Fibroblast of skin of scalp (primary cell): Measurements from ENCODE around the gene S100A1.
"Not testable (repeated sequence)": the region's sequence is repeated elsewhere in the genome, so short reads cannot be mapped to it uniquely, and the experiment has no call there.

Source experiments
- DNase-seq: peaks from one replicate; pipeline ENCODE4 v3.0.0-alpha.2; 2013

Gene S100A1

GRCh38 chr1:153658400-153659174 is 30.4 kb downstream of the S100A1 start, which contains the start of gene SNAPIN:
Gene SNAPIN, plus strand, starts transcription at chr1:153658703. Its CDS starts 41 bp downstream, at chr1:153658744.
- DNase-seq = peak; percentile 91

- DNase-seq = no peak
Measured at GRCh38 chr1:153659175-153659534, 30.9 kb downstream of the S100A1 start.

GRCh38 chr1:153659656-153660055 is 31.4 kb downstream of the S100A1 start:
- no peak for DNase-seq

- DNase-seq = peak; percentile 36
Measured at GRCh38 chr1:153661111-153661708, 33.0 kb downstream of the S100A1 start.

- DNase-seq = no peak
Measured at GRCh38 chr1:153662269-153662668, 34.0 kb downstream of the S100A1 start.

GRCh38 chr1:153663211-153663610 is 35.0 kb downstream of the S100A1 start:
- DNase-seq = no peak

- DNase-seq = no peak
Measured at GRCh38 chr1:153667439-153667838, 39.2 kb downstream of the S100A1 start.

GRCh38 chr1:153668672-153669071 is 40.4 kb downstream of the S100A1 start:
- DNase-seq = not testable (repeated sequence)

- DNase-seq = no peak
Measured at GRCh38 chr1:153669606-153670005, 41.4 kb downstream of the S100A1 start.

- DNase-seq = no peak
Measured at GRCh38 chr1:153670257-153670858, 42.1 kb downstream of the S100A1 start.

GRCh38 chr1:153670859-153671627 is 42.8 kb downstream of the S100A1 start, which contains the start of gene ILF2:
Gene ILF2, minus strand, starts transcription at chr1:153670993. Its CDS starts 71 bp downstream, at chr1:153670922.
- DNase-seq = peak; percentile 100

- not testable (repeated sequence) for DNase-seq
Measured at GRCh38 chr1:153671628-153672353, 43.6 kb downstream of the S100A1 start.

- no peak for DNase-seq
Measured at GRCh38 chr1:153673511-153673910, 45.3 kb downstream of the S100A1 start.

GRCh38 chr1:153677718-153678518 is 49.7 kb downstream of the S100A1 start:
- no peak for DNase-seq

GRCh38 chr1:153678519-153679336 is 50.5 kb downstream of the S100A1 start, which contains the start of gene NPR1:
Gene NPR1, plus strand, starts transcription at chr1:153678688. Its CDS starts 421 bp downstream, at chr1:153679109.
- peak; percentile 25 for DNase-seq

- DNase-seq = no peak
Measured at GRCh38 chr1:153679337-153680119, 51.3 kb downstream of the S100A1 start.

GRCh38 chr1:153680120-153680403 is 51.8 kb downstream of the S100A1 start:
- DNase-seq = no peak
